Kidney glomerular epithelial cell (primary cell): ENCODE data around the gene ADIPOQ.
"Not testable (repeated sequence)": the region's sequence is repeated elsewhere in the genome, so short reads cannot be mapped to it uniquely, and the experiment has no call there.

Source experiments
- DNase-seq: peaks from one replicate; lab custom pipeline; 2025; lab: John Stamatoyannopoulos, UW

ADIPOQ gene

GRCh38 chr3:186826410-186826975 is 16.0 kb upstream of the ADIPOQ start:
- no peak for DNase-seq

DNA sequence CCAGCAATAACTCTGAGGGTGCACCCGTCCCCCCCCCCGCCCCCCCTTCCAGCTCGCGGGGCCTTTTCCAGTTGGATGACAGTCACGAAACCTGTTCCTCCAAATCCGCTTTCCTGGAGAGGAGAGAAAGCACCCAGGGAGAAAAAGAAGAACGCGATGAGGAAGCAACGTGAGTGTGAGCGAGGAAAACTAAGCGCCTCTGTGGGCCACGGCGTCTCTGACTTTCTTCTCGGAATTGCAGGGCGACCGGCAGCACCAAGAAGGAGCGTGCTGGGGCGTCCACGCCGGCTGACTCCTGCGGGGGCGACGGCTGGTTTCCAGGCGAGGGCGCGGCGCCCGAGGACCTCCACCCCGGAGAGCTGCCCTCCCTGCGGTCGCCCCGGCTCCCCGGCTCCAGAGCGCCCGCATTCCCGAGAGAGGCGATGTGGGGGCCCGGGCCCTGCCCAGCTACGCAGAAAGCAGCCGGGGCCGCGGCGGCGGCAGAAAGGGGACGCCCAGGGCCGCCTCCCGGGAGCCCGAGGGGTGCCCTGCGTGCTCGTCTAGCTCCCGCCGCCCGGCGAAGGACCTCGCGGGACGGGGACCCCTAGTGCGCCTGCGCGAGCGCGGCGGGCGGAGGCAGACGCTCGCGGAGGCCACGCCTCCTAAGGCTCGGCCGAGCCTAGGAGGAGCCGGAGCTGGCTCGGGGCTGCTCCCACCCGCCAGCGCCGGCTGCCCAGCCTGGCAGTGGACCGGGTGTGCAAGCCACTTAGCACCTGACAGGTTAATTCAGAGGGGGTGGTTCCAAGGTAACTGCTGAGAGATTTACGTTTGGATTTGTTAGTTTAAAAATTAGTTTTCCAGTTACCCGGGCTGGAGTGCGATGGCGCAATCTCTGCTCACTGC is 15.3 kb upstream of the ADIPOQ start:
- peak; percentile 58 for DNase-seq

DNA sequence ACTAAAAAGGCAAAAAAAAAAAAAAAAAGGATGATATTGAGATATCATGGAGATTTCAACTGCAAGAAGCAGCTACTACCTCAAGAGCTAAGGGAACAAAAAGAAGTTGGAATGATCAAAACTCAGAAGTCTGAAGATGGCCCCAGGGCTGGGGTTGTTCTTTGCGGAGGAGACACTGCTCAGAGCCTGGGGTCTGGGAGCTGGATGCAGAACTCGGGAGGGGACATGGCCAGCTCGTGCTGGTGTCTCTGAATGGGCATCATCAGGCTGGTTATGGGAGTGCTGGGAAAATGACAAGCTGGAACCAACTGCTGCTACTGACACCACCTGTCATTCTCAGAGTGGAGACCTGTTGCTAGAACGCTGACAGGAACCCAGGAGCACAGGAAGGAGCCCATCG is 14.2 kb upstream of the ADIPOQ start:
- DNase-seq: no peak

DNA sequence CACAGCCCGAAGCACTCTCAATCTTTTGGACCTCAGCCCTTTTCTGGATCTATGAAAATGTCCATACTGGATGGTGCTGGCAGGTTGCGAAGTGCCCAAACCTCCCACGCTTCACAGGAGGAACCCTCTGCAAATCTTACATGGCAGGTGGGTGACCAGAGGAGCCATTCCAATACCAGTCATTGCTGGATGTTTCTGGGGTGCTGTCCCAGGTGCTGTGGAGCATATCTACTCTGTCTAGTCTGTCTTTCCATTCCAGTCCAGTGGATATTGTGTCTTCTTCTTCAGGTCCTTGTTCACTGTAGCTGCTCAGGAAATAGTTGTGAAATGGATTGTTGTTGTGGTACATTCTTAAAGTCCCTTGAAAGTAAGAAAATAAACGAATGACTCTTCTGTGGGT is 10.7 kb upstream of the ADIPOQ start:
- no peak for DNase-seq

DNA sequence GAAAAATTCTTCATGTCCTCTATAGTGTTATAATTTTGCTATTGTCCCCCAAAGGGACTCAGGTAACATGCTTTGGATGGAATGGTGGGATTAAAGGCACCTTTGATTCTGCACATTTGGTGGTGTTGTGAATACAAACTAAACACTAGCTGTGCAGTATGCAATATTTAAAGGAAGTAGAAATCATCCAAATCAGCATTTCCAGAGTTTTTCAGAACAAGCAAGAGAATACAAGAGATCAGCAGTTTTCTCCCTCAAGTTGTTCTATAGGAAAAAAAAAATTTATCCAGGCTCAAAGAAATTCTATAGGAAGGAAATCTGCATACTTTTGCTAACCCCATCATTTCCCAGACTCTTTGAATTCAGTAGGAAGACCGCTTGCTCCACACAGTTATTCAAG is 10.2 kb upstream of the ADIPOQ start:
- no peak for DNase-seq

DNA sequence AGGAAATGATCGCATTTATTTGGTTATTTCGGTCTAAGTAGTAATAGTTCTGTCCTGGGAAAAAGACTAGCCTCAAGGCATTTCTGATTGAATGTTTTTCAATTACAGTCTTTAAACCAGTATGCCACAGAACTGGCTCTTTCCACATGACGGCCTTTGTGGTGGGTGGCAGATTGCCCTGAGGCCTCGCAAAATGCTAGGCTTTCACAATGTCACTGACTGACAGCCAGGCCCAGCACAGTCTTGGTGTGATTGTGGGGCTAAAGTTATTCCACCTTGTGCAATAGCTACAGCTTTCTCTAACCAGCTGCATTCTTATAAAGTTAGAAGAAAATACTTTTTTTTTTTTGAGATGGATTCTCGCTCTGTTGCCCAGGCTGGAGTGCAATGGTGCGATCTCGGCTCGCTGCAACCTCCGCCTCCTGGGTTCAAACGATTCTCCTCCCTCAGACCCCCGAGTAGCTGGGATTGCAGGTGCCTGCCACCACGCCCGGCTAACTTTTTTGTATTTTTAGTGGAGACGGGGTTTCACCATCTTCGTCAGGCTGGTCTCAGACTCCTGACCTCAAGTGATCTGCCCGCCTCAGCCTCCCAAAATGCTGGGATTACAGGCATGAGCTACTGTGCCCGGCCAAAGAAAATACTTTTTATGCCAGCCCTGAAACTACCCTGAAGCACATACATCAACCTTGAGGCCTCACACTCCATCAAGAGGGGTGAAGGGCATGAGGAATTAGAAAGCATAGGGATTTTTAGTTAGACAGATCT is 2.5 kb upstream of the ADIPOQ start:
- DNase-seq: peak; percentile 24

DNA sequence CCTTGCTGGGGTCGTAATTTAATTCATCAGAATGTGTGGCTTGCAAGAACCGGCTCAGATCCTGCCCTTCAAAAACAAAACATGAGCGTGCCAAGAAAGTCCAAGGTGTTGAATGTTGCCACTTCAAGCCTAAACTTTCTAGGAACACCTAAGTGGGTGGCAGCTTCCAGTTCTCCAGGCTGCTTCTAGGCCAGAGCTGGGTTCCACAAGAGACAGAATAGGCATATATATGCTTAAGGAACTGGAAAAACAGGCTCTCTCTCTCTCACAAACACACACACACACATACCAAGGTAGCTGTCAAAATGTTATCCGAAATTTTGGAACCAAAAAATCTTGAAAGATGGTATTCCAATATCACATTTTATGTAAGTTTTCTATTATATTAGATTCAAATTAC is 890 bp upstream of the ADIPOQ start:
- DNase-seq: no peak

GRCh38 chr3:186843039-186843432 is 526 bp downstream of the ADIPOQ start:
- DNase-seq: no peak

- DNase-seq: no peak
Observed at GRCh38 chr3:186844908-186845307, 2.4 kb downstream of the ADIPOQ start.

DNA sequence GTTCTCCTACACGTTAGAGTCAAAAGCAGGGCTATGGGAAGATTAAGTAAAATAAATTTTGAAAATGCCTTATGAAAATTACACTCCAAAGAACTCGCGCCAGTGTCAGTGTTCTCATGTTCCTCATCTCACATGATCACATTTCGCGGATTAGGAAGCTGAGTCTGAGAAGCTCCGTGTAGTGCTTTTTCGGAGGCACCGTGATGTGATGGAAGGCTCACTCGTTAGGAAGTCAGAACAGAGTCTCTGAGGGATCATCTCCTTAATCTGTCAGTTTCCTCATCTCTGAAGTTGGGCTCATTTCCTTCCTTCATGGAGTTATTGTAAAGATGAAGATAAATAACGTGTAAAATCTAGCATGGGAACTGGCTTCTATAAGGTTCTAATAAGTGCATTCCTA is 3.2 kb downstream of the ADIPOQ start:
- DNase-seq: no peak

DNA sequence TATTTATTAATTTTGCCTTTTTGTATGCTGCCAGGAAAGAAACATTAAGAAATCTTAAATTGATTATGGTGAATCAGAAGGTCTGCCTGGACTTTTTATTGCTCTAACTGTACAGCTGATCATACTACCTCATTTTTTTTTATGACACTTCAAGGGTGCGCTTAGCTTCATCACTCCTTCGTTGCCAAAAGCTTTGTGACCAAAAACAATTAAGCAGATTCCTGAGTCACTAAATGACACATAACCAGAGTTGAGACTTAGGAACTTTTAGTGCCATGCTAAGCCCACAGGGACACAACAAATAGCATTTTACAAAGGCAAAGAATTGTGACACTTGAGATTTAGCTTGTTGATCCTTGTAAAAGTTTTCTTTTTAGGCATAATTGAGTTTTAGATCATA is 4.9 kb downstream of the ADIPOQ start:
- DNase-seq: no peak

- DNase-seq: peak; percentile 32
Observed at GRCh38 chr3:186849374-186849975, 7.0 kb downstream of the ADIPOQ start.

DNA sequence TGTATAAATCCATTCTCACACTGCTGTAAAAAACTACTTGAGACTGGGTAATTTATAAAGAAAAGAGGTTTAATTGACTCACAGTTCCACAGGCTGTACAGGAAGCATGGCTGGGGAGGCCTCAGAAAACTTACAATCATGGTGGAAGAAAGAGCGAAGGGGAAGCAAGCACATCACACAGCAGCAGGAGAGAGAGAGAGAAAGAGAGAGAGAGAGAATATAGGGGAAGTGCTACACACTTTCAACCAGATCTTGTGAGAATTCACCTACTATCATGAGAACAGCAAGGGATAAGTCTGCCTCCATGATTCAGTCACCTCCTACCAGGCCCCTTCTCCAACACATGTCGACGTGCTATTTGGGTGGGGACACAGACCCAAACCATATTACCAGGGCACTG is 9.3 kb downstream of the ADIPOQ start:
- DNase-seq: not testable (repeated sequence)

DNA sequence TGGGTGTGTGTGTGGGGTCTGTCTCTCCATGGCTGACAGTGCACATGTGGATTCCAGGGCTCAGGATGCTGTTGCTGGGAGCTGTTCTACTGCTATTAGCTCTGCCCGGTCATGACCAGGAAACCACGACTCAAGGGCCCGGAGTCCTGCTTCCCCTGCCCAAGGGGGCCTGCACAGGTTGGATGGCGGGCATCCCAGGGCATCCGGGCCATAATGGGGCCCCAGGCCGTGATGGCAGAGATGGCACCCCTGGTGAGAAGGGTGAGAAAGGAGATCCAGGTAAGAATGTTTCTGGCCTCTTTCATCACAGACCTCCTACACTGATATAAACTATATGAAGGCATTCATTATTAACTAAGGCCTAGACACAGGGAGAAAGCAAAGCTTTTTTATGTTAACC is 10.5 kb downstream of the ADIPOQ start:
- DNase-seq: no peak

GRCh38 chr3:186854146-186854545 is 11.6 kb downstream of the ADIPOQ start:
- no peak for DNase-seq

DNA sequence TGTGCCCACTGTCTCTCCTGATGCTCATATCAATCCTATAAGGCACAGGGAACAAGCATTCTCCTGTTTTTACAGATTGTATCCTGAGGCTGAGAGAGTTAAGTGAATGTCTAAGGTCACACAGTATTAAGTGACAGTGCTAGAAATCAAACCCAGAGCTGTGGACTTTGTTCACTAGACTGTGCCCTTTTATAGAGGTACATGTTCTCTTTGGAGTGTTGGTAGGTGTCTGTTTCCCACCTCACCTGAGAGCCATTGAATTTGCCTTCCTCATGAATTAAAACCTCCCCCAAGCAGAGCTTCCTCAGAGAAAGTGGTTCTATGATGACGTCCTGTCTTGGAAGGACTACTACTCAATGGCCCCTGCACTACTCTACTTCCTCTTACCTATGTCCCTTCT is 12.4 kb downstream of the ADIPOQ start:
- DNase-seq: no peak

DNA sequence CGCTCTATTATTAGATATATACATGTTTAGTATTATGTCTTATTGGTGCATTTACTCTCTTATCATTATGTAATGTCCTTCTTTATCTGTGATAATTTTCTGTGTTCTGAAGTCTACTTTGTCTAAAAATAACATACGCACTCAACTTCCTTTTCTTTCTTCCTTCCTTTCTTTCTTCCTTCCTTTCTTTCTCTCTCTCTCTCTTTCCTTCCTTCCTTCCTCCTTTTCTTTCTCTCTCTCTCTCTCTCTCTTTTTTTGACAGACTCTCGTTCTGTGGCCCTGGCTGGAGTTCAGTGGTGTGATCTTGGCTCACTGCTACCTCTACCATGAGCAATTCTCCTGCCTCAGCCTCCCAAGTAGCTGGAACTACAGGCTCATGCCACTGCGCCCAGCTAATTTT is 15.2 kb downstream of the ADIPOQ start:
- no peak for DNase-seq

DNA sequence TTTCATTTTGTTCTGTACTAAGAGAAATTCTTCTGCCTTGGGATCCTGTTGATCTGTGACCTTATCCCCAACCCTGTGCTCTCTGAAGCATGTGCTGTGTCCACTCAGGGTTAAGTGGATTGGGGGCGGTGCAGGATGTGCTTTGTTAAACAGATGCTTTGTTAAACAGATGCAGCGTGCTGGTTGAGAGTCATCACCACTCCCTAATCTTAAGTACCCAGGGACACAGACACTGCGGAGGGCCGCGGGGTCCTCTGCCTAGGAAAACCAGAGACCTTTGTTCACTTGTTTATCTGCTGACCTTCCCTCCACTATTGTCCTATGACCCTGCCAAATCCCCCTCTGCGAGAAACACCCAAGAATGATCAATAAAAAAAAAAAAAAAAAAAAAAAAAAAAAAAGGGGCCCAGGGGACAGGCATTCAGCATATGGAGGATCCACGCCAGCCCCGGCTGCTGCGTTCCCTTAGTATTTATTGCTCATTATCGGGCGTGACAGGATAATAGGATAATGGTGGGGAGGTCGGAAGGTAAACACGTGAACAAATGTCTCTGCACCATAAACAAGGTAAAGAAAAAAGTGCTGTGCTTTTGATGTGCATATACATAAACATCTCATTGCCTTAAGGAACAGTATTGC is 22.8 kb downstream of the ADIPOQ start:
- DNase-seq: not testable (repeated sequence)

DNA sequence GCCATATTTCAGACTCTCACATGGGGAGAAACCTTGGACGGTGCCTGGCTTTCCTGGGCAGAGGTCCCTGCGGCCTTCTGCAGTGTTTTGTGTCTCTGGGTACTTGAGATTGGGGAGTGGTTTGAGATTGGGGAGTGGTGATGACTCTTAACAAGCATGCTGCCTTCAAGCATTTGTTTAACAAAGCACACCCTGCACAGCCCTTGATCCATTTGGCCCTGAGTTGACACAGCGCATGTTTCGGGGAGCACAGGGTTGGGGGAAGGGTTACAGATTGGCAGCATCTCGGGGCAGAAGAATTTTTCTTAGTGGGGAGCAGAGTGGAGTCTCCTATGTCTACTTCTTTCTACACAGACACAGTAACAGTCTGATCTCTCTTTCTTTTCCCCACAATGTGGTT is 23.6 kb downstream of the ADIPOQ start:
- not testable (repeated sequence) for DNase-seq

DNA sequence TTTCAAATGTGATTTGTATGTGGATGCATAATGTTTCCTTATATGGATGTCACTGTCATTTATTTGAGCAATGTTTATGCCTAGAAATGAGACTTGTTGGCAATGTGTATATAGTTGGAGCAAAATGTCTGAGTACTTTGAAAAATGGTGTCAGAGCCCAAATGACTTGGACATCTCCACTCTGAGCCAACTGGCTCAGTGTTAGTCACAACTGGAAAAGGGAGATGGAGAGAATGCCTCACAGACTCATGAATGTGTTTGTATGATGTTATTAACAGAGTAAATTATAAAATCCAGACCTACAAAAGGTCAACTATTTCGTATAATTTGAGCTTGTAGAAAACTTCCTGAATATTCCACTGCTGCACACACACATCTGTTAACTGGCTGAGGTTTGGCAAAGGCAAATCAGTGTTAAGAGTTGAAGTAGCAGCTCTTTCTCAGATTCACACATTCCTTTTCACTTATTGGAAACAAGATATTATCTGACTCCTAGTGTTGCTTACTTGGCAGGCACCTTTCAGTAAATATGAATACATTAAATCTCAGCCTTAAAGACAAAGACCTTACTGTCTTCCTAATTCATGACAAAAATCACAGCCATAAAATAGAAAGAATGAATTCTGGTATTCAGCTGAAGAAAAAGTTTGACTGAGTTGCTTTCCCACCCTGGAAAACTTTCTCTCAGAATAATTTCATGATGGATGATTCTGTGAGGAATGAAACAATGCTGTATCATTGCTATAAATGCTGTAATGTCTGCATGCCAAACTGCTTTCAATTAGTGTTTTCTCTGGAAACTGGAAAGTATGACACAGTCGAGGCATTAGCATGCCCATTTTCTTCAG is 27.0 kb downstream of the ADIPOQ start:
- no peak for DNase-seq
